HepG2 (cell line): ENCODE measurements around the gene WARS2. TPM values are rescaled to one million over a fixed set of nuclear protein-coding genes. Genes with fewer than 3 reads are reported as not detected.

ENCODE experiments used
- ATAC-seq: fragments of 200-7000 bp; cut with Tn5 transposase; 3 replicates; pipeline ENCODE4 v1.9.1; 2020; ENCODE audit warnings: mild to moderate bottlenecking, moderate library complexity
- BruUV-seq: library from RNA; stranded (reverse); fragments of 400-500 nt; replicated peaks from 2 replicates; lab custom pipeline; 2021; lab: Mats Ljungman, UMichigan
- CTCF ChIA-PET: fragments of 300-600 bp; formaldehyde crosslinking; extraction: SDS; loops from one replicate; lab custom pipeline; 2021; ENCODE audit warnings: low total read pairs, inconsistent platforms, low intra/inter-chr PET ratio; lab: Yijun Ruan, JAX
- POLR2A ChIA-PET: fragments of 350-600 bp; sonication (Branson Sonifier 250); formaldehyde crosslinking; loops from one replicate; lab custom pipeline; 2020; ENCODE audit warnings: antibody characterized with exemption, inconsistent platforms; lab: Yijun Ruan, JAX
- DNase-seq: peaks from one replicate; pipeline ENCODE4 v3.0.0-alpha.2; 2015; ENCODE audit warnings: low spot score
- FAIRE-seq: peaks from 3 replicates; lab custom pipeline; 2011; peaks lifted over from hg19 to GRCh38; lab: Jason Lieb, UNC
- H2AFZ ChIP-seq: one replicate; pipeline ENCODE4 v1.6.1; 2011; ENCODE audit warnings: low read length, inconsistent platforms
- H3K27ac ChIP-seq: fragments of 300-600 bp; 3 replicates; pipeline ENCODE4 v1.8.0; 2011; ENCODE audit warnings: mixed run types, mild to moderate bottlenecking, mixed read lengths, low read length, inconsistent platforms; ENCODE audit not compliant: insufficient read depth; ENCODE audit errors: extremely low read length
- H3K27me3 ChIP-seq, 2 experiments: fragments of 200-600 bp in 1 of 2; 2 replicates in 1 of 2; 3 replicates in 1 of 2; pipeline versions ENCODE4 v1.6.0 to v1.8.0; 2011; ENCODE audit warnings: low read length in 2 of 2, mild to moderate bottlenecking in 2 of 2, moderate library complexity in 2 of 2, inconsistent platforms in 1 of 2; ENCODE audit not compliant: insufficient read depth in 2 of 2, control insufficient read depth in 1 of 2
- H3K36me3 ChIP-seq, 2 experiments: fragments of 200-600 bp in 1 of 2; replicated peaks in 1 of 2; 2 replicates in 1 of 2; 3 replicates in 1 of 2; pipeline versions ENCODE4 v1.5.1 to v1.8.0; 2011; ENCODE audit warnings: low read length in 2 of 2, inconsistent platforms in 1 of 2; ENCODE audit not compliant: insufficient read depth in 2 of 2, control insufficient read depth in 1 of 2
- H3K4me1 ChIP-seq: 2 replicates; pipeline ENCODE4 v1.5.1; 2012; ENCODE audit warnings: low read length, inconsistent platforms; ENCODE audit not compliant: insufficient read depth
- H3K4me2 ChIP-seq: 2 replicates; pipeline ENCODE4 v1.6.0; 2011; ENCODE audit warnings: low read depth, low read length, inconsistent platforms
- H3K4me3 ChIP-seq, 3 experiments: fragments of 200-600 bp in 1 of 3; sonication (generic), shearing (Covaris generic) in 1 of 3; replicated peaks in 1 of 3; 2 replicates each; pipeline ENCODE4 v1.5.1; 2011 to 2016; ENCODE audit warnings: low read length in 3 of 3, inconsistent platforms in 2 of 3, low read depth in 2 of 3, mild to moderate bottlenecking in 2 of 3, control low read depth in 1 of 3, mixed read lengths in 1 of 3; ENCODE audit not compliant: insufficient read depth in 1 of 3
- H3K79me2 ChIP-seq: one replicate; pipeline ENCODE4 v1.6.1; 2011; ENCODE audit warnings: low read length, inconsistent platforms; ENCODE audit not compliant: insufficient read depth
- H3K9ac ChIP-seq: 2 replicates; pipeline ENCODE4 v1.6.0; 2011; ENCODE audit warnings: mild to moderate bottlenecking, low read depth, low read length, inconsistent platforms; ENCODE audit not compliant: insufficient read depth
- H3K9me3 ChIP-seq: 2 replicates; pipeline ENCODE4 v1.5.1; 2012; ENCODE audit warnings: mild to moderate bottlenecking, low read length
- H4K20me1 ChIP-seq: 2 replicates; pipeline ENCODE4 v1.6.0; 2011; ENCODE audit warnings: inconsistent platforms, mild to moderate bottlenecking, low read length, moderate library complexity; ENCODE audit not compliant: insufficient read depth
- ADNP ChIP-seq: sonication (generic); formaldehyde crosslinking; IDR thresholded peaks from 2 replicates; pipeline ENCODE4 v1.4.0; 2020; ENCODE audit warnings: missing genetic modification reagents
- BHLHE40 ChIP-seq: IDR thresholded peaks from 2 replicates; pipeline ENCODE4 v1.6.1; 2011; ENCODE audit warnings: low read length, improper control_type of control experiment
- ZNF138 ChIP-seq: sonication (generic); formaldehyde crosslinking; IDR thresholded peaks from 2 replicates; pipeline ENCODE4 v1.5.0; 2020; ENCODE audit warnings: mild to moderate bottlenecking, low read depth, missing genetic modification reagents
- ZNF883 ChIP-seq: sonication (generic); formaldehyde crosslinking; IDR thresholded peaks from 2 replicates; pipeline ENCODE4 v1.5.1; 2020; ENCODE audit warnings: mild to moderate bottlenecking, missing genetic modification reagents; ENCODE audit errors: not compliant biosample characterization
- WGBS: methylation state at CpG from one replicate; pipeline ENCODE4 v1.1.6; 2017; ENCODE audit warnings: low lambda C conversion rate; 5-methylcytosine and 5-hydroxymethylcytosine counted together
- in situ Hi-C: cut with HindIII; loops from 2 replicates; pipeline ENCODE4 v1.10.0; 2017; ENCODE audit warnings: low pct_unique_long_range_greater_than_20kb; ENCODE audit not compliant: extremely low pct_ligation_motif_present
- intact Hi-C: fragments of 100-400 bp; cut with micrococcal nuclease; formaldehyde crosslinking; loops from one replicate; pipeline ENCODE4 v1.10.0; 2022; ENCODE audit not compliant: unreplicated experiment
- polyA plus RNA-seq, 8 experiments: library from polyadenylated mRNA; depleted of rRNA in 3 of 8; stranded (reverse) in 7 of 8; unstranded in 1 of 8; fragments of >200 nt; fragmentation: Illumina TruSeq in 4 of 8; extraction: Trizol in 4 of 8; gene quantifications; 2 replicates each; pipeline versions ENCODE4 v1.2.1 to v1.2.3, GENCODE V29; 2011 to 2016; ENCODE audit warnings: low read depth in 4 of 8, missing spikeins in 1 of 8, mixed read lengths in 1 of 8; ENCODE audit not compliant: insufficient read depth in 1 of 8
- total RNA-seq, 5 experiments: library from RNA; depleted of rRNA; stranded (reverse); fragments of >200 nt; fragmentation: Illumina TruSeq; extraction: Trizol; gene quantifications; 2 replicates each; pipeline ENCODE4 v1.2.3, GENCODE V29; 2016; ENCODE audit warnings: low read depth in 1 of 5
- TF ChIP-seq, protein P1 (sequence below): sonication (generic); formaldehyde crosslinking; IDR thresholded peaks from 2 replicates; pipeline ENCODE4 v1.8.1; 2023; ENCODE audit warnings: mild to moderate bottlenecking, inconsistent platforms, moderate library complexity, missing genetic modification reagents, borderline replicate concordance
- TF ChIP-seq, protein P2 (sequence below): sonication (generic); formaldehyde crosslinking; IDR thresholded peaks from 2 replicates; pipeline ENCODE4 v1.8.0; 2022; ENCODE audit warnings: mild to moderate bottlenecking, missing genetic modification reagents
- TF ChIP-seq, protein P3 (sequence below): sonication (generic); formaldehyde crosslinking; IDR thresholded peaks from 2 replicates; pipeline ENCODE4 v1.4.0; 2020; ENCODE audit warnings: missing genetic modification reagents

Gene WARS2
- total and polyA plus RNA-seq, 2 of the 13 experiments (the other 11 are each of a cell fraction or from before 2014, with no cell fraction given): 12.4 to 18.8 TPM

DNA sequence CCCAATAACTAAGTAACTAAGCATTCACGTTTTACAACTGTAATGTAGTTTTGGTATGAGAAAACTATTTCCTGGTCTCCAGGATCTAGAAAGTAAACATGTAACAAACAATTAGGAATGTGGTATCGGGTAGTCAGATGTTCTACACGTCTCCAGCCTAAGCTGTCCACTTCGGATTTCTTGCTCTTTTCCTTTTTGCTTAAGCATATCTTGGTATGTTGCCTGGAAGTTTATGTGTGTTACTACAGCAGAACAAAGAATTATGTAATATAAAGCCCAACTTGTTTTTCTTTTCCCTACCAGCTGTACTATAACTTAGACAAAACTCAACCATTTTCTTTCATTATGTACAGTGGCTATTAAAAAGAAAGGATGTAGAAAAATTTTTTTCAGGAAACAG is 20.4 kb upstream of the WARS2 start (continued):
- TF ChIP-seq, protein P1, sequence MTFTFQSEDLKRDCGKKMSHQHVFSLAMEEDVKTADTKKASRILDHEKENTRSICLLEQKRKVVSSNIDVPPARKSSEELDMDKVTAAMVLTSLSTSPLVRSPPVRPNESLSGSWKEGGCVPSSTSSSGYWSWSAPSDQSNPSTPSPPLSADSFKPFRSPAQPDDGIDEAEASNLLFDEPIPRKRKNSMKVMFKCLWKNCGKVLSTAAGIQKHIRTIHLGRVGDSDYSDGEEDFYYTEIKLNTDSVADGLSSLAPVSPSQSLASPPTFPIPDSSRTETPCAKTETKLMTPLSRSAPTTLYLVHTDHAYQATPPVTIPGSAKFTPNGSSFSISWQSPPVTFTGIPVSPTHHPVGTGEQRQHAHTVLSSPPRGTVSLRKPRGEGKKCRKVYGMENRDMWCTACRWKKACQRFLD (CRISPR knock-in tag): no peak
- no peak for TF ChIP-seq BHLHE40
- TF ChIP-seq, protein P2, sequence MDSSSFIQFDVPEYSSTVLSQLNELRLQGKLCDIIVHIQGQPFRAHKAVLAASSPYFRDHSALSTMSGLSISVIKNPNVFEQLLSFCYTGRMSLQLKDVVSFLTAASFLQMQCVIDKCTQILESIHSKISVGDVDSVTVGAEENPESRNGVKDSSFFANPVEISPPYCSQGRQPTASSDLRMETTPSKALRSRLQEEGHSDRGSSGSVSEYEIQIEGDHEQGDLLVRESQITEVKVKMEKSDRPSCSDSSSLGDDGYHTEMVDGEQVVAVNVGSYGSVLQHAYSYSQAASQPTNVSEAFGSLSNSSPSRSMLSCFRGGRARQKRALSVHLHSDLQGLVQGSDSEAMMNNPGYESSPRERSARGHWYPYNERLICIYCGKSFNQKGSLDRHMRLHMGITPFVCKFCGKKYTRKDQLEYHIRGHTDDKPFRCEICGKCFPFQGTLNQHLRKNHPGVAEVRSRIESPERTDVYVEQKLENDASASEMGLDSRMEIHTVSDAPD (CRISPR knock-in tag): no peak

DNA sequence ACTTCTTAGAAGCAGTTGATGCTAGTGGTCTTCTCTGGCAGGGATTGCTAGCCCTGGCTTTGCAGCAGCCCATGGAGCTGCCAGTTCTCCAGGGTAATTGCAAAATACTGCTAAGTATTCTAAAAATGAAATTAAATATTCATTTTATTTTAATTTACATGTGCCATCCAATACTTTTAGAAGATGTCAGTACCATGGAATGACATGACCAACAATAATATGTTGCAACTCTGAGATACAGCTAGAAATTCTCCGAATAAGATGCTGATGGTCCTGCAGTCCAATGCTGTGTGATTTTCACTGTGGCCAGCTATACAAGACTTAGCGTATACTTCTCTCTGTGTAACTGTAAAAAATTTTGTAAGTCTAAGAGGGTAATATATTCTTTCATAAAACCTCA is 20.0 kb upstream of the WARS2 start:
- DNase-seq (no peak), ATAC-seq (no peak), FAIRE-seq (no peak)
- no TSS peak for BruUV-seq
- Histone ChIP-seq H3K27ac (no peak overlapping the region), H3K79me2 (no peaks in the 10 kb centered on the region), H3K27me3 (no peaks in the 10 kb centered on the region), H2AFZ (no peak overlapping the region), H3K4me3 (no peak overlapping the region), H3K4me1 (no peaks in the 10 kb centered on the region), H3K36me3 (peaks cover 6 to 47% of the 10 kb centered on the region in 2 experiments; a peak in 4 of 5 replicates), H4K20me1 (no peaks in the 10 kb centered on the region), H3K4me2 (no peak overlapping the region), H3K9ac (no peak overlapping the region), H3K9me3 (no peaks in the 10 kb centered on the region)
- CTCF ChIA-PET: no interaction called here
- in situ Hi-C loops: no loop called here
- 100% methylated on average over 2 of the region's 2 CpGs for WGBS
- intact Hi-C loops: no loop called here
- POLR2A ChIA-PET: no interaction called here
- TF ChIP-seq ZNF883 (CRISPR knock-in tag): no peak
- TF ChIP-seq ADNP (CRISPR knock-in tag): no peak
- TF ChIP-seq, protein P3, sequence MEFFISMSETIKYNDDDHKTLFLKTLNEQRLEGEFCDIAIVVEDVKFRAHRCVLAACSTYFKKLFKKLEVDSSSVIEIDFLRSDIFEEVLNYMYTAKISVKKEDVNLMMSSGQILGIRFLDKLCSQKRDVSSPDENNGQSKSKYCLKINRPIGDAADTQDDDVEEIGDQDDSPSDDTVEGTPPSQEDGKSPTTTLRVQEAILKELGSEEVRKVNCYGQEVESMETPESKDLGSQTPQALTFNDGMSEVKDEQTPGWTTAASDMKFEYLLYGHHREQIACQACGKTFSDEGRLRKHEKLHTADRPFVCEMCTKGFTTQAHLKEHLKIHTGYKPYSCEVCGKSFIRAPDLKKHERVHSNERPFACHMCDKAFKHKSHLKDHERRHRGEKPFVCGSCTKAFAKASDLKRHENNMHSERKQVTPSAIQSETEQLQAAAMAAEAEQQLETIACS (CRISPR knock-in tag): no peak
- TF ChIP-seq ZNF138: no peak
- TF ChIP-seq, all 625 proteins: peak for 0
